ENCODE measurements around the gene ZNF808.
A peak's percentile ranks its signal among the peaks of the same experiment; 100 is the strongest.
"Not testable (repeated sequence)": the region's sequence is repeated elsewhere in the genome, so short reads cannot be mapped to it uniquely, and the experiment has no call there.

The ZNF808 gene

GRCh38 chr19:52527134-52527955, at the start of gene ZNF808:
ZNF808 (plus strand) TSS chr19:52527668; CDS start chr19:52543285, 15,617 bp downstream.
- peak; percentile 91 for DNase-seq

DNA sequence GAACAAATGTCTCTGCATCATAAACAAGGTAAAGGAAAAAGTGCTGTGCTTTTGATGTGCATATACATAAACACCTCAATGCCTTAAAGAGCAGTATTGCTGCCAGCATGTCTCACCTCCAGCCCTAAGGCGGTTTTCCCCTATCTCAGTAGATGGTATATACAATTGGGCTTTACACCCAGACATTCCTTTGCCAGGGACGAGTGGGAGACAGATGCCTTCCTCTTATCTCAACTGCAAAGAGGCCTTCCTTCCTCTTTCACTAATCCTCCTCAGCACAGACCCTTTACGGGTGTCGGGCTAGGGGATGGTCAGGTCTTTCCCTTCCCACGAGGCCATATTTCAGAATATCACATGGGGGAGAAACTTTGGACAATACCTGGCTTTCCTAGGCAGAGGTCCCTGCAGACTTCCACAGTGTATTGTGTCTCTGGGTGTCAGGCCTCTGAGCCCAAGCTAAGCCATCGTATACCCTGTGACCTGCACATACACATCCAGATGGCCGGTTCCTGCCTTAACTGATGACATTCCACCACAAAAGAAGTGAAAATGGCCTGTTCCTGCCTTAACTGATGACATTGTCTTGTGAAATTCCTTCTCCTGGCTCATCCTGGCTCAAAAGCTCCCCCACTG, 43.2 kb upstream of the ZNF808 start:
- DNase-seq = not testable (repeated sequence)

- not testable (repeated sequence) for DNase-seq
Measured at GRCh38 chr19:52485064-52485463, 42.4 kb upstream of the ZNF808 start.

DNA sequence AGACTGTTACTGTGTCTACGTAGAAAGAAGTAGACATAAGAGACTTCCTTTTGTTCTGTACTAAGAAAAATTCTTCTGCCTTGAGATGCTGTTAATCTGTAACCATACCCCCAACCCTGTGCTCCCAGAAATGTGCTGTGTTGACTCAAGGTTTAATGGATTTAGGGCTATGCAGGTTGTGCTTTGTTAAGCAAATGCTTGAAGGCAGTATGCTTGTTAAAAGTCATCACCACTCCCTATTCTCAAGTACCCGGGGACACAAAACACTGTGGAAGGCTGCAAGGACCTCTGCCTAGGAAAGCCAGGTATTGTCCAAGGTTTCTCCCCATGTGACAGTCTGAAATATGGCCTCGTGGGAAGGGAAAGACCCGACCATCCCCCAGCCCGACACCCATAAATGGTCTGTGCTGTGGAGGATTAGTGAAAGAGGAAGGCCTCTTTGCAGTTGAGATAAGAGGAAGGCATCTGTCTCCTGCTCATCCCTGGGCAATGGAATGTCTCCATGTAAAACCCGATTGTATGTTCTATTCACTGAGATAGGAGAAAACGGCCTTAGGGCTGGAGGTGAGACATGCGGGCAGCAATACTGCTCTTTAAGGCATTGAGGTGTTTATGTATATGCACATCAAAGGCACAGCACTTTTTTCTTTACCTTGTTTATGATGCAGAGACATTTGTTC, 41.8 kb upstream of the ZNF808 start:
- not testable (repeated sequence) for DNase-seq

GRCh38 chr19:52492201-52492993, 35.1 kb upstream of the ZNF808 start:
- peak; percentile 3 for DNase-seq

DNA sequence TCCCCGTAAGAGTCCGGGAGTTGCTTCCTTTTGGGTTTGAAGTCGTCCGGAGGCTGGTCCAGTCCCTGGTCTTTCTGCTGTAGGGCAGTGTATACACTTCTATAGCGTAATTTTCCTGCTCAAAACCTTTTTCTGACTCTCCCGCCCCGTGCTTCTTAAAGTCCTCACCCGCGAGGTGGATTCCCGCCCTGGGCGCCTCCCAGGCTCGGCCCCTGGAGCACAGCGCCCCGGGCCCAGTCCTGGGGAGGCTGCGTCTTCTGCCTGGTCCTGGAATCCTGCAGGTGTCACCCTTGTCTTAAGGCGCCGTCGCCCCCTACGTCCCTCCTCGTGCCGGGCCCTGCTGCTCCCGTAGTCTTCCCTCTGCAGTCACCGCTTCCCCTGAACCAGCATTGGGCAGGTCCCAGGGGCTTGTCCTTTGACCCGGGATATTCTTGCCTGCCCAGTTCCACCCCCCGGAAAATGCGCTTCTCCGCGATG, 34.4 kb upstream of the ZNF808 start:
- DNase-seq = peak; percentile 52

DNA sequence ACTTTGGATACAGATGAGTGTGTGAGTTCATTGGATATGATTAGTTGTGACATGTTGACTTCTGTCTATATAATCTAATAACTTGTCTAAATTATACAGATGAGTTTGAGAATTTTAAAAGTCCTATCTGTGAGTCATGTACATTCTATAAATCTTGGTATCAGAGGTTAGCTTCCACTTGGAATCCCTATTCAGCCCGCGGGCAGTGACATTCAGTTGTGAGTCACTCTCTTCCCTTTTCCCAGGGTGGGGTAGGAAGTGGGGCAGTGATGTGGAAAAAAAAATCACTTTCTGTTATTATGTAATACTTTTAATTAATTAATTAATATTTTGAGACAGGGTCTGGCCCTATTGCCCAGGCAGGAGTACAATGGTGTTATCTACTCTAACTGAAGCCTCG, 33.0 kb upstream of the ZNF808 start:
- DNase-seq = no peak

DNA sequence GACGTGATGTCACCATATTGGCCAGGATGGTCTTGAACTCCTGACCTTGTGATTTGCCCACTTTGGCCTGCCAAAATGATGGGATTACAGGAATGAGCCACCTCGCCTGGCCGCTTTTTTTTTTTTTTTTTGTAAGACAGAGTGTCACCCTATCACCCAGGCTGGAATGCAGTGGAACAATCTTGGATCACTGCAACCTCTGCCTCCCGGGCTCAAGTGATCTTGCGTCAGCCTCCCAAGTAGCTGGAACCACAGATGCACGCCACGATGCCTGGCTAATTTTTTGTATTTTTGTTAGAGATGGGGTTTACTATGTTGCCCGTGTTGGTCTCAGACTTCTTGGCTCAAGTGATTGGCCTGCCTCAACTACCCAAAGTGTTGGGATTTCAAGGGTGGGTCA, 28.9 kb upstream of the ZNF808 start:
- no peak for DNase-seq

DNA sequence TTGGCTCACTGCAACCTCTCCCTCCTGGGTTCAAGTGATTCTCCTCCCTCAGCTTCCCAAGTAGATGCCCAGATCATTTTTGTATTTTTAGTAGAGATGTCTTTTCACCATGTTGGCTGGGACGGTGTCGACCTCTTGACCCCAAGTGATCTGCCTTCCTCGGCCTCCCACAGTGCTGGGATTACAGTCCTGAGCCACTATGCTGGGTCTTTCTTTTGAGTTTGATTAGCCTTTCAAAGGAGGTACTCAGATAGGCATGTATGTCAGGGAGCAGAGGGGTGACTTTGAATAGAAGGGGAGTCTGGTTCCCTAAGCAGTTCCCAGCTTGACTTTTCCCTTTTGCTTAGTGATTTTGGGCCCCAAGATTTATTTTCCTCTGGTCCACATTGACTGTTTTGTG, 27.0 kb upstream of the ZNF808 start:
- DNase-seq = not testable (repeated sequence)

GRCh38 chr19:52500991-52501390, 26.5 kb upstream of the ZNF808 start:
- DNase-seq = not testable (repeated sequence)

DNA sequence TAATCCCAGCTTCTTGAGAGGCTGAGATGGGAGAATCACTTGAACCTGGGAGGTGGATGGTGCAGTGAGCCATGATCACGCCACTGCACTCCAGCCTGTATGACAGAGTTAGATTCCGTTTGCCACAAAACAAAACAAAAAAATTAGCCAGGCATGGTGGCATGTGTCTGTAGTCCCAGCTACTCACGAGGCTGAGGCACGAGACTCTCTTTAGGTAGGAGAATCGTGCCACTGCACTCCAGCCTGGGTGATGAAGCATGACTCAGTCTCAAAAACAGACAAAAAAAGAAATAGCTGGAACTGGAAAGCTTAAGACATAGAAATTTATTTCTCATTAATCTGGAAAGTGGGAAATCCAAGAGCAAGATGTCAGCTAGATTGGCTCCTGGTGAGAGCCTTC, 20.2 kb upstream of the ZNF808 start:
- no peak for DNase-seq

- no peak for DNase-seq
Measured at GRCh38 chr19:52516191-52516590, 11.3 kb upstream of the ZNF808 start.

DNA sequence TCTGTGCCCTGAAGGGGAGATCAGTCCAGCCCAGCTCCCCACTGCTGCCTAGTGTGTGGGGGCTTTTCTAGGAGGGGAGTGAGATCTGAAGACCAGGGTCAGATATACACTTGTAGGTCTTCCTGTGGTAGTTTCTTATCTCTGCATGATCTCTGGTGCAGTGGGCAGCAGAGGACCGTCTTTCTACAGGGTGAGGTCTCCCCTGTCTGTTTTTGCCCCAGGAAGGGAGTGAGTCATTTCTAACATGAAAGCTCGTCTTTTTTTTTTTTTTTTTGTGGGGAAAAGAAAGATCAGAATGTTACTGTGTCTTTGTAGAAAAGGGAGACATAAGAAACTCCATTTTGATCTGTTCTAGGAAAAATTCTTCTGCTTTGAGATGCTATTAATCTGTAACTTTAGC, 8.8 kb upstream of the ZNF808 start:
- no peak for DNase-seq

DNA sequence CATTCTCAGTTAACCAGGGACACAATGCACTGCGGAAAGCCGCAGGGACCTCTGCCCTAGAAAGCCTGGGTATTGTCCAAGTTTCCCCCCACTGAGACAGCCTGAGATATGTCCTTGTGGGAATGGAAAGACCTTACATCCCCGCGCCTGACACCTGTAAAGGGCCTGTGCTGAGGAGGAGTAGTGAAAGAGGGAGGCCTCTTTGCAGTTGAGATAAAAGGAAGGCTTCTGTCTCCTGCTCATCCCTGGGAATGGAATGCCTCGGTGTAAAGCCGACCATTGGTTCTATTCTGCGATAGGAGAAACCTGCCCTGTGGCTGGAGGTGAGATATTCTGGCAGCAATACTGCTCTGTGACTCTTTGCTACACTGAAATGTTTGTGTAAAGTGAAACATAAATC, 8.3 kb upstream of the ZNF808 start:
- not testable (repeated sequence) for DNase-seq

DNA sequence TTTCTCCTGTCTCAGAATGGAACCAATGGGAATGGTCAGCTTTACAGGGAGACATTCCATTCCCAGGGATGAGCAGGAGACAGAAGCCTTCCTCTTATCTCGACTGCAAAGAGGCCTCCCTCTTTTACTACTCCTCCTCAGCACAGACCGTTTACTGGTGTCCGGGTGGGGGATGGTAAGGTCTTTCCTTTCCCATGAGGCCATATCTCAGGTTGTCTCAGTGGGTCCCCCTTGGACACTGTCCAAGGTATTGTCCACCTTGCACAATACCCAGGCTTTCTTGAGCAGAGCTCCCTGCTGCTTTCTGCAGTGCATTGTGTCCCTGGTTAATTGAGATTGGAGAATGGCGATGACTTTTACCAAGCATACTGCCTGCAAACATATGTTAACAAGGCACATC, 7.5 kb upstream of the ZNF808 start:
- no peak for DNase-seq

DNA sequence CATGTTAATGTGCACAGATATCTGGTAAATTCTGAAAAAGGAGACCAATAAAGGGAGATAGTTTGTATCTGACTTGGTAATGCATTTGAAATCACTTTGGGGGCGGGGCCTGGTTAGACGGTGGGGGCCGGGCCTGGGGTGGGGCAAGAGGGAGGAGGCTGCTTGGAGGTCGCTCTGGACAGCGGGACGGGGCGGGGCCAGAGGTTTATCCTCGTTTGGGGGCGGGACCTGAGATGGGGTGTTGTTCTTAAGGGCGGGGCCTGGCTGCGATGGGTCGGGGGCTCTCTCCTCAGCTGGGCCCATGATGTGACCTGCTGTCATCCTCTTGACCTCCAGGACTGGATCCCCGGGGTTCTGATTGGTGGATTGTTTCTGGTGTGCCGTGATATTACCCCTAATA, 4.9 kb upstream of the ZNF808 start:
- DNase-seq = no peak

- DNase-seq = no peak
Measured at GRCh38 chr19:52524086-52524485, 3.4 kb upstream of the ZNF808 start.

GRCh38 chr19:52527956-52528351, 486 bp downstream of the ZNF808 start:
- DNase-seq = no peak

- DNase-seq = no peak
Measured at GRCh38 chr19:52532480-52532879, 5.0 kb downstream of the ZNF808 start.

GRCh38 chr19:52533901-52534300, 6.4 kb downstream of the ZNF808 start:
- DNase-seq = no peak

GRCh38 chr19:52535385-52535770, 7.9 kb downstream of the ZNF808 start:
- DNase-seq = not testable (repeated sequence)

GRCh38 chr19:52535771-52536447, 8.4 kb downstream of the ZNF808 start:
- peak; percentile 78 for DNase-seq
